ENCODE data around the gene JAML.

The JAML gene

DNA sequence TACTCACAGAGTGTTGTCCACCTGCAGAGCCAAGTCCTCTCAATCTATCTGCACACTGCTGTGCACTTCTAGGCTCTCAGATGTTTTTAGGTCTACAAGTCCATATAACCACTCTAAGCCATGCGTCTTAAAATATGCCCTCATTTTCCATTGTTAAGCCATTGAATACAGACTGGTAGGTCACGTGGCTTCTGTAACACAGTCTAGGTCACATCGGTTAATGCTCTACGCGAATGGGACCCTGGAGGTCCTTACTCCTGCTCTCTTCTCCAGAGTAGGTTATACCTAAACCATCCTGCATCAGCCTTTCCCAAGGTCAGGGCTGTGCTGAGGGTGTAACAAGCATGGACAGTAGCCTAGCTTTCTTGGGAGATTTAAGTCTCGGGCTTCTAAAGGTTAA is 819 bp downstream of the JAML start:
- Histone ChIP-seq H3K79me2 (ENCODE audit: insufficient read depth, low read length) (no peaks in the 10 kb centered on the region), H3K27me3 (ENCODE audit: insufficient read depth, low read length, poor library complexity, severe bottlenecking) (peaks cover 51% of the 10 kb centered on the region), H4K20me1 (ENCODE audit: insufficient read depth, low read length, poor library complexity, severe bottlenecking) (no peaks in the 10 kb centered on the region), H2AFZ (ENCODE audit: low read length) (no peak overlapping the region), H3K4me2 (ENCODE audit: low read depth, low read length, poor library complexity, severe bottlenecking) (no peak overlapping the region), H3K4me1 (ENCODE audit: insufficient read depth, low read length, poor library complexity, severe bottlenecking) (peaks cover 4% of the 10 kb centered on the region), H3K9ac (ENCODE audit: low read depth, low read length, poor library complexity, severe bottlenecking) (no peak overlapping the region), H3K36me3 (ENCODE audit: insufficient read depth, low read length) (no peaks in the 10 kb centered on the region), H3F3A (ENCODE audit: low read depth) (no peaks in the 10 kb centered on the region), H3K9me3 (ENCODE audit: insufficient read depth, low read depth, low read length) (no peaks in the 10 kb centered on the region), H3K4me3 (ENCODE audit: low read length, poor library complexity, severe bottlenecking) (no peak overlapping the region), H3K9me2 (replicated peaks; ENCODE audit: low read depth, low read length) (no peaks in the 10 kb centered on the region)
- TF ChIP-seq, protein P1, sequence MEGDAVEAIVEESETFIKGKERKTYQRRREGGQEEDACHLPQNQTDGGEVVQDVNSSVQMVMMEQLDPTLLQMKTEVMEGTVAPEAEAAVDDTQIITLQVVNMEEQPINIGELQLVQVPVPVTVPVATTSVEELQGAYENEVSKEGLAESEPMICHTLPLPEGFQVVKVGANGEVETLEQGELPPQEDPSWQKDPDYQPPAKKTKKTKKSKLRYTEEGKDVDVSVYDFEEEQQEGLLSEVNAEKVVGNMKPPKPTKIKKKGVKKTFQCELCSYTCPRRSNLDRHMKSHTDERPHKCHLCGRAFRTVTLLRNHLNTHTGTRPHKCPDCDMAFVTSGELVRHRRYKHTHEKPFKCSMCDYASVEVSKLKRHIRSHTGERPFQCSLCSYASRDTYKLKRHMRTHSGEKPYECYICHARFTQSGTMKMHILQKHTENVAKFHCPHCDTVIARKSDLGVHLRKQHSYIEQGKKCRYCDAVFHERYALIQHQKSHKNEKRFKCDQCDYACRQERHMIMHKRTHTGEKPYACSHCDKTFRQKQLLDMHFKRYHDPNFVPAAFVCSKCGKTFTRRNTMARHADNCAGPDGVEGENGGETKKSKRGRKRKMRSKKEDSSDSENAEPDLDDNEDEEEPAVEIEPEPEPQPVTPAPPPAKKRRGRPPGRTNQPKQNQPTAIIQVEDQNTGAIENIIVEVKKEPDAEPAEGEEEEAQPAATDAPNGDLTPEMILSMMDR (conservative IDR thresholded peaks at IDR 0.05; ENCODE audit: low read length): no peak
- no peak for TF ChIP-seq EZH2phosphoT487 (IDR thresholded peaks at IDR 0.05; ENCODE audit: borderline replicate concordance)

DNA sequence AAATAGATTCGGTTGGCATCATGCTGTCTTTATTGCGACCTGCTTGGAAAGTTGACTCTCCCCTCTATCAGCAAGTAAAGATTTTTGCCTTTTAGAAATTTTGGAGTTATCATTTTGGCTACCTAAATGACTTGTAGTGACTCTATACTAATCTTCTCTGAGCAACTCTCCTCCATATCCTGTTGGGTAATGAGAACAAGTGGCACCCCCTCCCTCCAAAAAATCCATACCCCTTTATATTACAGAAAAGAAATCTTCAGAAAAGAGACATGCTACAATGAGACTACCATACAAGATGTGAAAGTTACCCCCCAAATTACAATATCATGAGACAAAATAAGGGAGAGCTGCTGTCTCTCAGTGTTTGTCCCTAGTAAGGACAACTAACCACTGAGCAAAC is 1.2 kb downstream of the JAML start:
- no peak overlapping the region for H3K4me3 ChIP-seq (ENCODE audit: low read length, poor library complexity, severe bottlenecking)

DNA sequence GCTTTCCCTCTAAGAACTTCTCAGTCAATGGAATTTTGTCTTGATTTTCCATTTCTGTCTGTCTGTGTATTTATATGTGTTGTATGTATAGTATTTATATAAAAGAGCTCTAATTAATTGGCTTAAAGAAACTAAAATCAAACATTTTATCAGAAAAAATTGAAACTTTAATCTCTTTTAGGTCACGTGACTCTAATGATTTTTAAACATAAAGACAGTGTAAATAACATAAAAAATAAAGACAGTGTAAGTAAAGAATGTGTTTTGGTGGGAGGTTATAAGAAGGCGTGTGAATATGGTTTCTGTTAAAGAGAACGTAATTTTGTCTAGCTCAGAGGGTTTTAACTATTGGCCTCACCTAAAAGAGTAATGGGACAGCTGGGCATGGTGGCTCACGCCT is 2.4 kb downstream of the JAML start:
- H3F3A ChIP-seq (ENCODE audit: low read depth): no peaks in the 10 kb centered on the region
- H3K4me3 ChIP-seq (ENCODE audit: low read length, poor library complexity, severe bottlenecking): no peak overlapping the region
- H2AFZ ChIP-seq (ENCODE audit: low read length): no peak overlapping the region
- no peaks in the 10 kb centered on the region for H3K4me1 ChIP-seq (ENCODE audit: insufficient read depth, low read length, poor library complexity, severe bottlenecking)
- no peaks in the 10 kb centered on the region for H3K79me2 ChIP-seq (ENCODE audit: insufficient read depth, low read length)
- no peak overlapping the region for H3K4me2 ChIP-seq (ENCODE audit: low read depth, low read length, poor library complexity, severe bottlenecking)
- H3K36me3 ChIP-seq (ENCODE audit: insufficient read depth, low read length): no peaks in the 10 kb centered on the region
- TF ChIP-seq EZH2phosphoT487 (IDR thresholded peaks at IDR 0.05; ENCODE audit: borderline replicate concordance): no peak
- TF ChIP-seq, protein P1 (conservative IDR thresholded peaks at IDR 0.05; ENCODE audit: low read length): no peak
- H3K9me2 ChIP-seq (replicated peaks; ENCODE audit: low read depth, low read length): no peaks in the 10 kb centered on the region
- peaks cover 51% of the 10 kb centered on the region for H3K27me3 ChIP-seq (ENCODE audit: insufficient read depth, low read length, poor library complexity, severe bottlenecking)
- H4K20me1 ChIP-seq (ENCODE audit: insufficient read depth, low read length, poor library complexity, severe bottlenecking): no peaks in the 10 kb centered on the region
- H3K9me3 ChIP-seq (ENCODE audit: insufficient read depth, low read depth, low read length): no peaks in the 10 kb centered on the region
- H3K9ac ChIP-seq (ENCODE audit: low read depth, low read length, poor library complexity, severe bottlenecking): no peak overlapping the region

More for the DNA sequence above, 1.2 kb downstream of the JAML start:
- no peak overlapping the region for H3K4me2 ChIP-seq (ENCODE audit: low read depth, low read length, poor library complexity, severe bottlenecking)
- H4K20me1 ChIP-seq (ENCODE audit: insufficient read depth, low read length, poor library complexity, severe bottlenecking): no peaks in the 10 kb centered on the region
- H3K9ac ChIP-seq (ENCODE audit: low read depth, low read length, poor library complexity, severe bottlenecking): no peak overlapping the region
- no peaks in the 10 kb centered on the region for H3K9me3 ChIP-seq (ENCODE audit: insufficient read depth, low read depth, low read length)
- no peaks in the 10 kb centered on the region for H3F3A ChIP-seq (ENCODE audit: low read depth)
- no peaks in the 10 kb centered on the region for H3K36me3 ChIP-seq (ENCODE audit: insufficient read depth, low read length)
- H3K27me3 ChIP-seq (ENCODE audit: insufficient read depth, low read length, poor library complexity, severe bottlenecking): peaks cover 51% of the 10 kb centered on the region
- no peaks in the 10 kb centered on the region for H3K79me2 ChIP-seq (ENCODE audit: insufficient read depth, low read length)
- peaks cover 4% of the 10 kb centered on the region for H3K4me1 ChIP-seq (ENCODE audit: insufficient read depth, low read length, poor library complexity, severe bottlenecking)
- H3K9me2 ChIP-seq (replicated peaks; ENCODE audit: low read depth, low read length): no peaks in the 10 kb centered on the region
- TF ChIP-seq EZH2phosphoT487 (IDR thresholded peaks at IDR 0.05; ENCODE audit: borderline replicate concordance): no peak
- TF ChIP-seq, protein P1 (conservative IDR thresholded peaks at IDR 0.05; ENCODE audit: low read length): no peak
- no peak overlapping the region for H2AFZ ChIP-seq (ENCODE audit: low read length)
